ENCODE results near the gene HEBP2. TPM values are rescaled to one million over a fixed set of nuclear protein-coding genes. Genes with fewer than 3 reads are reported as not detected.

The HEBP2 gene
- total RNA-seq, 1 donor from 2014 or later, result 18.9 TPM

GRCh38 chr6:138403324-138403800, 661 bp upstream of the HEBP2 start:
- intact Hi-C loops (cut with micrococcal nuclease), result loop anchor here (1.0 to 2.0 kb wide), 2 partner anchors 8 to 189 kb away; no protein-coding TSS in a partner anchor
- Mint-ChIP-seq H3K27ac (no peak overlapping the region), H3K27me3 (ENCODE audit: insufficient read depth) (peaks cover 8% of the 10 kb centered on the region), H3K4me1 (ENCODE audit: low read depth) (peaks cover 18% of the 10 kb centered on the region), H3K4me3 (peak overlapping the region; percentile 81), H3K36me3 (ENCODE audit: low read depth) (peaks cover 19% of the 10 kb centered on the region), H3K9me3 (no peaks in the 10 kb centered on the region)
- DNase-seq (ENCODE audit: low spot score), result peak; percentile 17

GRCh38 chr6:138404666-138405337, 779 bp downstream of the HEBP2 start:
- H3K4me1 Mint-ChIP-seq (ENCODE audit: low read depth), result peaks cover 25% of the 10 kb centered on the region
- intact Hi-C loops (cut with micrococcal nuclease), result loop anchor here (1.0 to 2.0 kb wide), 3 partner anchors 288 to 368 kb away; partner anchors contain the start of gene CCDC28A
- H3K9me3 Mint-ChIP-seq, result no peaks in the 10 kb centered on the region
- DNase-seq (ENCODE audit: low spot score), result no peak
- H3K36me3 Mint-ChIP-seq (ENCODE audit: low read depth), result peaks cover 33% of the 10 kb centered on the region
- peak overlapping the region; percentile 84 for H3K4me3 Mint-ChIP-seq
- peak overlapping the region; percentile 59 for H3K27ac Mint-ChIP-seq
- H3K27me3 Mint-ChIP-seq (ENCODE audit: insufficient read depth), result peaks cover 8% of the 10 kb centered on the region

GRCh38 chr6:138405816-138406413, 1.9 kb downstream of the HEBP2 start:
- peaks cover 8% of the 10 kb centered on the region for H3K27me3 Mint-ChIP-seq (ENCODE audit: insufficient read depth)
- H3K9me3 Mint-ChIP-seq, result no peaks in the 10 kb centered on the region
- peaks cover 33% of the 10 kb centered on the region for H3K4me1 Mint-ChIP-seq (ENCODE audit: low read depth)
- intact Hi-C loops (cut with micrococcal nuclease), result loop anchor here (2.0 kb wide), 1 partner anchor 287 kb away; no protein-coding TSS in a partner anchor
- H3K36me3 Mint-ChIP-seq (ENCODE audit: low read depth), result peaks cover 38% of the 10 kb centered on the region
- no peak overlapping the region for H3K27ac Mint-ChIP-seq
- peak overlapping the region; percentile 50 for H3K4me3 Mint-ChIP-seq
- no peak for DNase-seq (ENCODE audit: low spot score)

- Mint-ChIP-seq H3K4me3 (peak overlapping the region; percentile 50), H3K36me3 (ENCODE audit: low read depth) (peaks cover 42% of the 10 kb centered on the region), H3K27ac (no peak overlapping the region), H3K4me1 (ENCODE audit: low read depth) (peaks cover 39% of the 10 kb centered on the region), H3K27me3 (ENCODE audit: insufficient read depth) (peaks cover 8% of the 10 kb centered on the region), H3K9me3 (no peaks in the 10 kb centered on the region)
- no peak for DNase-seq (ENCODE audit: low spot score)
- intact Hi-C loops (cut with micrococcal nuclease), result no loop called here
These were observed 2.4 kb downstream of the HEBP2 start for GRCh38 chr6:138406443-138406842.

- Mint-ChIP-seq H3K27ac (no peak overlapping the region), H3K27me3 (ENCODE audit: insufficient read depth) (no peaks in the 10 kb centered on the region), H3K36me3 (ENCODE audit: low read depth) (peaks cover 54% of the 10 kb centered on the region), H3K4me3 (no peak overlapping the region), H3K9me3 (no peaks in the 10 kb centered on the region), H3K4me1 (ENCODE audit: low read depth) (peaks cover 39% of the 10 kb centered on the region)
- intact Hi-C loops (cut with micrococcal nuclease), result loop anchor here (2.0 to 5.0 kb wide), 2 partner anchors 45 to 713 kb away; no protein-coding TSS in a partner anchor
- no peak for DNase-seq (ENCODE audit: low spot score)
These were observed 6.2 kb downstream of the HEBP2 start for GRCh38 chr6:138410048-138410735.

- no peak for DNase-seq (ENCODE audit: low spot score)
- peak overlapping the region; percentile 83 for H3K27ac Mint-ChIP-seq
- H3K4me1 Mint-ChIP-seq (ENCODE audit: low read depth), result peaks cover 28% of the 10 kb centered on the region
- H3K36me3 Mint-ChIP-seq (ENCODE audit: low read depth), result peaks cover 53% of the 10 kb centered on the region
- H3K4me3 Mint-ChIP-seq, result peak overlapping the region; percentile 25
- no peaks in the 10 kb centered on the region for H3K9me3 Mint-ChIP-seq
- intact Hi-C loops (cut with micrococcal nuclease), result loop anchor here (1.0 to 5.0 kb wide), 3 partner anchors 8 to 714 kb away; no protein-coding TSS in a partner anchor
- H3K27me3 Mint-ChIP-seq (ENCODE audit: insufficient read depth), result no peaks in the 10 kb centered on the region
These were observed 7.2 kb downstream of the HEBP2 start for GRCh38 chr6:138410972-138411880.

- Mint-ChIP-seq H3K9me3 (no peaks in the 10 kb centered on the region), H3K27ac (no peak overlapping the region), H3K27me3 (ENCODE audit: insufficient read depth) (no peaks in the 10 kb centered on the region), H3K4me3 (no peak overlapping the region), H3K36me3 (ENCODE audit: low read depth) (peaks cover 40% of the 10 kb centered on the region), H3K4me1 (ENCODE audit: low read depth) (peaks cover 16% of the 10 kb centered on the region)
- intact Hi-C loops (cut with micrococcal nuclease), result no loop called here
- no peak for DNase-seq (ENCODE audit: low spot score)
These were observed 11.1 kb downstream of the HEBP2 start for GRCh38 chr6:138415125-138415524.

- Mint-ChIP-seq H3K27me3 (ENCODE audit: insufficient read depth) (no peaks in the 10 kb centered on the region), H3K4me3 (no peak overlapping the region), H3K36me3 (ENCODE audit: low read depth) (peaks cover 36% of the 10 kb centered on the region), H3K9me3 (no peaks in the 10 kb centered on the region), H3K4me1 (ENCODE audit: low read depth) (peaks cover 8% of the 10 kb centered on the region), H3K27ac (no peak overlapping the region)
- DNase-seq (ENCODE audit: low spot score), result no peak
- intact Hi-C loops (cut with micrococcal nuclease), result no loop called here
These were observed 12.2 kb downstream of the HEBP2 start for GRCh38 chr6:138416206-138416605.

- no peaks in the 10 kb centered on the region for H3K27me3 Mint-ChIP-seq (ENCODE audit: insufficient read depth)
- H3K36me3 Mint-ChIP-seq (ENCODE audit: low read depth), result peaks cover 33% of the 10 kb centered on the region
- no peak overlapping the region for H3K4me3 Mint-ChIP-seq
- no peaks in the 10 kb centered on the region for H3K9me3 Mint-ChIP-seq
- intact Hi-C loops (cut with micrococcal nuclease), result no loop called here
- no peak for DNase-seq (ENCODE audit: low spot score)
- H3K27ac Mint-ChIP-seq, result no peak overlapping the region
- no peaks in the 10 kb centered on the region for H3K4me1 Mint-ChIP-seq (ENCODE audit: low read depth)
These were observed 13.6 kb downstream of the HEBP2 start for GRCh38 chr6:138417493-138418117.

GRCh38 chr6:138418118-138418742, 14.2 kb downstream of the HEBP2 start:
- Mint-ChIP-seq H3K4me3 (no peak overlapping the region), H3K27me3 (ENCODE audit: insufficient read depth) (no peaks in the 10 kb centered on the region), H3K36me3 (ENCODE audit: low read depth) (peaks cover 30% of the 10 kb centered on the region), H3K27ac (peak overlapping the region; percentile 1), H3K9me3 (no peaks in the 10 kb centered on the region), H3K4me1 (ENCODE audit: low read depth) (peaks cover 3% of the 10 kb centered on the region)
- no peak for DNase-seq (ENCODE audit: low spot score)
- intact Hi-C loops (cut with micrococcal nuclease), result no loop called here

- Mint-ChIP-seq H3K27ac (no peak overlapping the region), H3K27me3 (ENCODE audit: insufficient read depth) (no peaks in the 10 kb centered on the region), H3K4me3 (no peak overlapping the region), H3K4me1 (ENCODE audit: low read depth) (peaks cover 7% of the 10 kb centered on the region), H3K36me3 (ENCODE audit: low read depth) (peaks cover 22% of the 10 kb centered on the region), H3K9me3 (no peaks in the 10 kb centered on the region)
- intact Hi-C loops (cut with micrococcal nuclease), result no loop called here
- DNase-seq (ENCODE audit: low spot score), result no peak
These were observed 15.7 kb downstream of the HEBP2 start for GRCh38 chr6:138419766-138420165.
